Epithelial cell of proximal tubule (primary cell): ENCODE results near the gene CBFA2T2. TPM values are rescaled to one million over a fixed set of nuclear protein-coding genes. Genes with fewer than 3 reads are reported as not detected.

ENCODE experiments used
- DNase-seq: peaks from one replicate; pipeline ENCODE4 v3.0.0-alpha.2; 2011; ENCODE audit warnings: low read depth
- H3K4me3 ChIP-seq: 2 replicates; pipeline ENCODE4 v1.5.1; 2011; ENCODE audit warnings: low read depth, mild to moderate bottlenecking, low read length
- CTCF ChIP-seq: conservative IDR thresholded peaks from 2 replicates; pipeline ENCODE4 v1.5.1; 2012; ENCODE audit warnings: low read depth, mild to moderate bottlenecking, low read length
- total RNA-seq: library from RNA; depleted of rRNA; stranded (reverse); fragments of >200 nt; gene quantifications from 2 replicates; pipeline ENCODE4 v1.2.3, GENCODE V29; 2015

The CBFA2T2 gene
- total RNA-seq, 1 donor from 2014 or later: 8.4 TPM

- DNase-seq: no peak
- peak within 1 kb of the TSS; percentile 86 for H3K4me3 ChIP-seq
- no peak for TF ChIP-seq CTCF
Observed at GRCh38 chr20:33674294-33675135, 184.6 kb downstream of the CBFA2T2 start, which contains the start of gene NECAB3. Gene NECAB3, minus strand, starts transcription at chr20:33674428. Its CDS starts 76 bp downstream, at chr20:33674352.

GRCh38 chr20:33675136-33675959 is 185.5 kb downstream of the CBFA2T2 start:
- TF ChIP-seq CTCF: no peak
- peak overlapping the region; percentile 73 for H3K4me3 ChIP-seq
- DNase-seq: no peak

GRCh38 chr20:33676121-33676520 is 186.2 kb downstream of the CBFA2T2 start:
- TF ChIP-seq CTCF: no peak
- no peak for DNase-seq
- no peak overlapping the region for H3K4me3 ChIP-seq

- DNase-seq: no peak
- TF ChIP-seq CTCF: no peak
Observed at GRCh38 chr20:33676652-33677645, 187.1 kb downstream of the CBFA2T2 start.

GRCh38 chr20:33677991-33678702 is 188.3 kb downstream of the CBFA2T2 start:
- H3K4me3 ChIP-seq: no peak overlapping the region
- no peak for DNase-seq
- no peak for TF ChIP-seq CTCF

More at GRCh38 chr20:33676652-33677645, 187.1 kb downstream of the CBFA2T2 start:
- H3K4me3 ChIP-seq: no peak overlapping the region
